ES-I3 (cell line): ENCODE results near the gene GPR17.

Source experiments
- H3K36me3 ChIP-seq: 2 replicates; pipeline ENCODE4 v1.6.1; 2013; ENCODE audit warnings: mild to moderate bottlenecking, low read length, control low read depth, moderate library complexity; ENCODE audit not compliant: insufficient read depth
- H3K4me1 ChIP-seq: 2 replicates; pipeline ENCODE4 v1.6.1; 2013; ENCODE audit warnings: mild to moderate bottlenecking, control low read depth, low read length; ENCODE audit not compliant: insufficient read depth
- H3K9ac ChIP-seq: 2 replicates; pipeline ENCODE4 v1.6.1; 2013; ENCODE audit warnings: low read depth, mild to moderate bottlenecking, low read length, moderate library complexity
- H3K9me3 ChIP-seq: 2 replicates; pipeline ENCODE4 v1.6.1; 2013; ENCODE audit warnings: mild to moderate bottlenecking, low read length, moderate library complexity; ENCODE audit not compliant: control insufficient read depth, insufficient read depth

The GPR17 gene

DNA sequence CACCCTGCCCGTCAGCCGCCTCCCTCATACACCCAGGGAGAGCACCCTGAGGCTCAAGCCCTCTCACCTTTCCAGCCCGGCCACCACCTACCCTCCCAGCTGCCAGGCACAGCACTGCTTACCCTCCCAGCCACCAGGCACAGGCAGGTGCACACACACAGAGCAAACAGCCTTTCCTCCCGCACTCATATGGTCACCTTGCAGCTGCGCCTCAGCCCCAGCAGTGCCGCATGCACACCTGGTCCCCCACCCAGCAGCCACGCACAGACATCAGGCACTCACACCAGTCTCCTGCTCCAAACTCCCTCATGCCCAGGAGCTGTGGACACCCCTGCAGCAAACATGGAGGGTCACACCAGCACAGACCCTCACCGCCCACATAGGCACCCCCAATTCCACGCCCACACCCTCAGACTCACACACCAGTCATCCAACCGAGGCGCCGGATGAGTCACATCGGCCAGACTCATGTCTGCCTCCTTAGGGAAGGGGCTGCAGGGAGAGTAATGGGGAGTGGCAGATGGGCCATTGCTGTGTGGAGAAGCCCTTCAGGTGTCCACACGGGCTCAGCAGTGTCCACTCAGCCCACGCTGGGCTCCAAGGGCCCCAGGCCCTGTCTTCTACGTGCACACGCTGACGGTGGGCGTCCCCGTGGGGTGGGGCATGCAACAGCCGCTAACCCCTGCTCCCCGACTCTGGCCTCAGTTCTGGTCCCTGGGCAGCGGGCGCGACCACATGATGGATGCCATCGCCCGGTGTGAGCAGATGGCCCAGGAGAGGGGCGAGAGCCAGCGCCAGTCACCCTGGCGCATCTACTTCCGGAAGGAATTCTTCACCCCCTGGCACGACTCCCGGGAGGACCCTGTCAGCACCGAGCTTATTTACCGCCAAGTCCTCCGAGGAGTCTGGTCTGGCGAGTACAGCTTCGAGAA lies 22.3 kb upstream of the GPR17 start:
- H3K36me3 ChIP-seq: no peaks in the 10 kb centered on the region
- H3K9me3 ChIP-seq: no peaks in the 10 kb centered on the region
- H3K9ac ChIP-seq: no peak overlapping the region
- no peaks in the 10 kb centered on the region for H3K4me1 ChIP-seq

DNA sequence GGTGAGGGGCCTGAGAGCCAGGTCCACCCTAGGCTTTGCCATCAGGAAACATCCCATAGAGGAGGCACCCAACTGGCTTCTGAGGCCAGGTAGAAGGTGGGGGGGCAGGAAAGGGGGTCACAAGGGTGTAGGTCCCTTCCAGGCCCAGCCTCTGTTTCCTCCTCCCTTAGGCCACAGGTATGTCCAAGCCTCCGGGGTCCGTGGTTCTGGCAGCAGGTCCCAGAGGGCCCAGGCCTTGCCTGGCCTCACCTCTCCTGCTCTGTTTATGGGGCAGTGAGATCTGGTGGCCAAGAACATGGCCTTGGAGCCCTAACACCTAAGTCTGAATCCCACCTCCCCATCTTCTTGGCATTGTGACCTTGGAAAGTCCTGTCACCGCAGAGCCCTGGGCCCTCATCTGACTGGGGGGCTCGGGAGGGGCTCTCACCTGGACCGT lies 21.6 kb upstream of the GPR17 start:
- Histone ChIP-seq H3K9ac (no peak overlapping the region), H3K4me1 (no peaks in the 10 kb centered on the region), H3K36me3 (no peaks in the 10 kb centered on the region), H3K9me3 (no peaks in the 10 kb centered on the region)

DNA sequence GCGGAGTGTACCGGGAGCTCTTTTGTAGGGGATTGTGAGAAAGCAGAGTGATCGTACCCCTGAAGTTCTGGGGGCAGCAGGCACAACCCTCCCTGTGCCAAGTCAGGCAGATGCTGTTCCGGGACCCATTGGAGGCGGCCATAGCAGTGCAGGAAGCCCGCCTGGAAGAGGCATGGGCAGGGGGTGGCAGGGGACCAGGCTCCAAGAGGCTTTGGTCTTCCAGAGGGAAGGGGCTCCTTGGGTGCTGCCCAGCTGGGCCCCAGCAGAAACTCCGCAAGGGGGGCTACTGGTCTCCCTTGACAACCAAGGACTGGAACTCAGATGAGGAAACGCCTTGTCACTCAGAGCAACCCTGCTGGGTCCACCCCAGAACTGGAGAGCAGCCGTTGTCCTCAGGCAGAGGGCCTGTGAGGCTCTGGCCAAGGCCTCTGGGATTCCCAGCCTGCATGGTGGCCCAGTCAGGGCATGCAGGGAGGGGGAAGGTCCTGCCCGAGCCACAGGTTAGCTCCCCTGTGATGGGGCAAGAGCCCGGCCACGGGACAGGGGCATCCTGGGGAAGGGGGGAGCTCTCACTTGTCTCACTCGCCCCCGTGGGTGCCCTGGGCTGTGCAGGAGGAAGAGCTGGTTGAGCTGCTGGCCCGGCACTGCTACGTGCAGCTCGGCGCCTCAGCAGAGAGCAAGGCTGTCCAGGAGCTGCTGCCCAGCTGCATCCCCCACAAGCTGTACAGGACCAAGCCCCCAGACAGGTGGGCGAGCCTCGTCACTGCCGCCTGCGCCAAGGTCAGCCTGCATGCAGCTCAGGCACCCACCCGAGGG lies 21.0 kb upstream of the GPR17 start:
- H3K4me1 ChIP-seq: no peaks in the 10 kb centered on the region
- H3K36me3 ChIP-seq: no peaks in the 10 kb centered on the region
- H3K9me3 ChIP-seq: no peaks in the 10 kb centered on the region

DNA sequence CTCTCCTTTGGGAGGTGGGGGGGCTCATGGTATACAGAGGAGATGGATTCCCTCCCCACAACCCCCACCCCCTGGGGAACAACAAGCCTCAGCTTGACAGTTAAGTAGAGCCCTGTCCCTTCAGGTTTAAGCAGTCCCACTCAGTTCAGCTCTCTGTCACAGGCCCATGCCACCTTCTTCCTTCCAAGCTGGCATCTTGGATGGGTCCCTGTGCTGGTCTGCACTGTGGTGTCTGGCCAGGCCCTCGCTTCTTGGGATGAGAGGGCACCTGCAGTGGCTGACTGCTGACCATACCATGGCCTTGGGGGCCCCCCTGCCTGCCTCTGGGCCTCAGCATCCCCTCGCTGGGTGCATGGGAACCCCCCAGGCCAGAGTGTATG lies 20.4 kb upstream of the GPR17 start:
- Histone ChIP-seq H3K4me1 (no peaks in the 10 kb centered on the region), H3K9ac (no peak overlapping the region), H3K9me3 (no peaks in the 10 kb centered on the region), H3K36me3 (no peaks in the 10 kb centered on the region)

More for the DNA sequence above, 21.0 kb upstream of the GPR17 start:
- no peak overlapping the region for H3K9ac ChIP-seq

DNA sequence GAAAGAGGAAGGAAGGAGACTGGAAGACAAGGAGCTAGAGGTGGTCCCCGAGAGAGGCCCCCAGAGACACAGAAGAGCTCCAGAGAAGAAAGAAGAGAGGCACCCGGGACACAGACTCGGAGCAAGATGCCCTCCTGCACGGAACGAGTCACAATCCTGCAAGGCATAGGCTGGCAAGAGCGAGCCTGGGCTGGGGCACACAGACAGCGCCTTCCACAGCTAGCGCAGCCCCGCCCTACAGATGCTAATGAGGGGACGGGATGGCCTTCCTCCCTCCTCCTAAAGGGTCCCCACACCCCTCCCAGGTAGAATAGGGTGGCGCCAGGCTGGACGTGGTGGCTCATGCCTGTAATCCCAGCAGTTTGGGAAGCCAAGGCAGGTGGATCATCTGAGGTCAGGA lies 19.8 kb upstream of the GPR17 start:
- H3K9ac ChIP-seq: no peak overlapping the region
- no peaks in the 10 kb centered on the region for H3K36me3 ChIP-seq
- H3K9me3 ChIP-seq: no peaks in the 10 kb centered on the region
- H3K4me1 ChIP-seq: no peaks in the 10 kb centered on the region

DNA sequence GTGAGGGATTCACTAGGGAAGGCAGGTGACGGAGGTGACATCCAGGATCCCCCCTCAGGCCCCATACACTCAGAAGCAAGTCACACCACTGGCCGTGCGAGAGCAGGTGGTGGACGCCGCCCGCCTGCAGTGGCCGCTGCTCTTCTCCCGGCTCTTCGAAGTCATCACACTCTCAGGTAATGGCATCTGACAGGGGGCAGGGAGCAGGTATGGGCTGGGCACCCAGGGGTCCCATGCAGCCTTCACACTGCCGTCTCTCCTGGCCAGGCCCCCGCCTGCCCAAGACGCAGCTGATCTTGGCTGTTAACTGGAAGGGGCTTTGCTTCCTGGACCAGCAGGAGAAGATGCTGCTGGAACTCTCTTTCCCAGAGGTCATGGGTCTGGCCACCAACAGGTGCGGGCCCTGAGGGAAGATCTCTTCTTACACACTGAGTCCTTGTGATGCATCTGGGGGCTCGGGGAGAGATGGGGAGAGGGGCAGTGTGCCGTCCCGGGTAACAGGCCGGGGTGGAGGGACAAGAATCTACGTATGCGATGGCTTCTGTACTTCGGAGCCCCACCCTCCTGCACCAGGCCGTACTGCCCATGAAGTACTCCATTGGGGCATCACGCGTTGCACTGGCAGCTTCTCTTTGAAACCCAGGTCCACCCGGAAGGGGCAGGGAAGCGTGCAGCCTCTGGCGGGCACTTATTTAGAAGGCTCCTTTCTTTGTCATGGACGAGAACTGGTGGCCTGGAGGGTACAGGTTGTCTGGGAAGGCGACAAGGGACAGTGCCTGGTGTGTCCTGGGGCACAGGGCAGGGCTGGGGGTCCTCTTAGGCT lies 18.8 kb upstream of the GPR17 start:
- Histone ChIP-seq H3K9ac (no peak overlapping the region), H3K36me3 (no peaks in the 10 kb centered on the region), H3K9me3 (no peaks in the 10 kb centered on the region), H3K4me1 (no peaks in the 10 kb centered on the region)

DNA sequence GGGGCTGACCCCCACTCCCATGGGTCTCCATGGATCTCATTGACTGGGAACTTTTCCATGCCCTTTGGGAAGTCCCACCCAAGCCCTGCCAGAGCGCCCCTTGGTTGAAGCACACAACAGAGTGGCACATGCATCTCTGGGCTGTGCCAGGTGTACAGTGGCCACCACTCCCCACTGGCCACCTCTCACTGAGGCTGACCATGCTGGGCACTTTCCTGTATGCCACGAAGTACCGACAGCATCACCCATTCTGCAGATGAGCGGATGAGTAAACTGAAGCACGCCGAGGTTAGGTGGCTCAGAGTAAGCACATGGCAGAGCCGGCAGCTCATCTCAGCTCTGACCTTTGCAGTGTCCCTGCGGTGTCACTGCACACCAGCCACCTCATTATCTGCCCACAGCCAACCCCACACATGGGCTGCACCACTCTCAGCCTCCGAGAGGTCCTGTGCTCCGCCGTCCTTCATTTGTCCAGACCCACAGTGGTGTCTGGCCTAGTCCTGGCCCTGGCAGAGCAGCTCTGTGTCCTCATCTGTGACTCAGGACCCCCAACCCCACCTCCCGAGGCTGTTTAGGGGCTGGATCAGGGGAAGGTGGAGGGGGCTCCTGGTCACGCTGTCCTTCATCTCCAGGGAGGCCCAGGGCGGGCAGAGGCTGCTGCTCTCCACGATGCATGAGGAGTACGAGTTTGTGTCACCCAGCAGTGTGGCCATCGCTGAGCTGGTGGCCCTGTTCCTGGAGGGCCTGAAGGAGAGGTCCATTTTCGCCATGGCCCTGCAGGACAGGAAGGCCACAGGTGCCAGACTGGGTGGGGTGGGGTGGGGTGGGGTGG lies 18.0 kb upstream of the GPR17 start:
- no peak overlapping the region for H3K9ac ChIP-seq
- no peaks in the 10 kb centered on the region for H3K9me3 ChIP-seq
- no peaks in the 10 kb centered on the region for H3K36me3 ChIP-seq
- H3K4me1 ChIP-seq: no peaks in the 10 kb centered on the region

DNA sequence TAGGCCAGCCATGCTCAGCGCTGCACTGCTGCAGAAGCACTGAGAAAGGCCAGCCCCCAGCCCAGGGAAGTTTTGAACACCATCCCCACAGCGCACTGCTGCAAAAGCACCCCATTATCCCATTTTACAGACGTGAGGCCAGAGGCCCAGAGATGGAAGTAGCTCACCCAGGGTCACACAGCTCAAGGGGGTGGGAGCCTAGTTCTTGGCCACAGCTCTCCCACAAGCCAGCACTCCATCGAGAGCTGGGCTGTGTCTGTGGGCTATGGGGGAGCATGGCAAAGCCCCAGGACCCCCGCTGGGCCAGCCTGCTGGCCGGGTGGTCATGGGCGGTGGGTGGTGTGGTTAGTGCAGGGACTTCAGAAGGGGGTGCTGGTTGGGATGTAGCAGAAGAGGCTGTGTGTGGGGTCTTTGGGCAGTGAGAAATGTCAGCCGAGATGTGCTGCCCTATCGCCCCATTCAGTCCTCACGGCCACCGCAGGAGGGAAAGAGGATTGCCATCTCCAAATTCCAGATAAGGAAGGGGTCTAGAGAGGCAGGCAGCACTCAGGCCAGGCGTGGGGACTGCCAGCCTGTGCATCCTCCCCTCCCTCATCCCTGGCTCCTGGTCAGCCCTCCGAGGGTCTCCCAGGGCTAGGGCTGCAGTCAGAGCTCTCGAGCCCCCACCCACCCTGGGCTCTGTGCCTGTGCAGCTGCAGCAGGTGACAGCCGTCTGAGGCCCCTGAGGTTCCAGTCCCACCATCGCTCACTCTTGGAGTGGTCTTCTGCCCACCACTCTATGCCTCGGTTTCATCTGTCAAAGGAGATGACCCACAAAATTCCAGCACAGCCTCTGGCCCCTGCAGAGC lies 17.0 kb upstream of the GPR17 start:
- Histone ChIP-seq H3K4me1 (no peaks in the 10 kb centered on the region), H3K36me3 (no peaks in the 10 kb centered on the region), H3K9ac (no peak overlapping the region), H3K9me3 (no peaks in the 10 kb centered on the region)

DNA sequence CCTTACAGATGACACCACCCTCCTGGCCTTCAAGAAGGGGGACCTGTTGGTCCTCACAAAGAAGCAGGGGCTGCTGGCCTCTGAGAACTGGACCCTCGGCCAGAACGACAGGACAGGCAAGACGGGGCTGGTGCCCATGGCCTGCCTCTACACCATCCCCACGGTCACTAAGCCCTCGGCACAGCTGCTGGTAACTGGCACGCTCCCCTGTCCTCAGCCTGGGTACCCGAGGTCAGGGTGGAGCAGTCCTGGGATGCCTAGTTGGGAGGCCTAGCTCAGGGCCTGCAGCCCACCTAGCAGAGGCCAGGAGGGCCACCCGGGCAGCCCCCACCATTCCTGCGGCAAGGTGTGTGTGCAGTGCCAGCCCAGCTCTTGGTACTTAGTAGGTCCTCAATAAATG lies 16.3 kb upstream of the GPR17 start:
- H3K9me3 ChIP-seq: no peaks in the 10 kb centered on the region
- no peaks in the 10 kb centered on the region for H3K4me1 ChIP-seq
- no peak overlapping the region for H3K9ac ChIP-seq
- H3K36me3 ChIP-seq: no peaks in the 10 kb centered on the region

DNA sequence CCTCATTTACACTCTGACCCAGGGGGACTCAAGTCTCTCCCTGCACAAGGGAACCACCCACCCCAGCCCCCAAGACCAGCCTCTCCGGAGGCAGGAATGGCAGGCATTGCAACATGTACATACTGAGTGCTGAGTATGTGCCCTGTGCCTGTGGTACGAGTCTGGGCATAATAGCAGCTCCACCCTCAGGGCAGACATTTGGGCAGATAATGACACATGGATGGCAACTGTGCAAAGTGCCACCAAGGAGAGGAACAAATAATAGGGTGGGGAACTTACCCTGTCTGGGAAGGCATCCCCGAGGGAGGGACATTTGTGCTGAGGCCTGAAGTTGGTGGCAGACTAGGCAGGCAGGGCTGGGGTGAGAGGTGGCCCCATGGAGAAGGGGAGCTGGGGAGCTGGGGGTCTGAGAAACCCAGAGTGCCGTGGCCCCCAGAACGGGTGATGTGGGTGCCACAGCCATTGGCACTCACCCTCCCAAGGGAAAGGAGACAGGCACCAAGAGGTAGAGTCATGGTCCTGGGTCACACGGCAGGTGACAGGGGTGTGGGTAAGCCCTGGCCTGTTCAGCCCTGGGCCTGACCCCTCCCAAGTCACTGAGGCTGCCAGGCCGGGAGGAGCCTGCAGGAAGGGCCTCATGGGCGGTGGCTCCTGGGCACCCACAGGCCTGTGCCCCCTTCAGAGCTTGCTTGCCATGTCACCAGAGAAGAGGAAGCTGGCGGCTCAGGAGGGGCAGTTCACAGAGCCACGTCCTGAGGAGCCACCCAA lies 15.7 kb upstream of the GPR17 start:
- H3K9ac ChIP-seq: no peak overlapping the region
- H3K9me3 ChIP-seq: no peaks in the 10 kb centered on the region
- no peaks in the 10 kb centered on the region for H3K36me3 ChIP-seq
- no peaks in the 10 kb centered on the region for H3K4me1 ChIP-seq

DNA sequence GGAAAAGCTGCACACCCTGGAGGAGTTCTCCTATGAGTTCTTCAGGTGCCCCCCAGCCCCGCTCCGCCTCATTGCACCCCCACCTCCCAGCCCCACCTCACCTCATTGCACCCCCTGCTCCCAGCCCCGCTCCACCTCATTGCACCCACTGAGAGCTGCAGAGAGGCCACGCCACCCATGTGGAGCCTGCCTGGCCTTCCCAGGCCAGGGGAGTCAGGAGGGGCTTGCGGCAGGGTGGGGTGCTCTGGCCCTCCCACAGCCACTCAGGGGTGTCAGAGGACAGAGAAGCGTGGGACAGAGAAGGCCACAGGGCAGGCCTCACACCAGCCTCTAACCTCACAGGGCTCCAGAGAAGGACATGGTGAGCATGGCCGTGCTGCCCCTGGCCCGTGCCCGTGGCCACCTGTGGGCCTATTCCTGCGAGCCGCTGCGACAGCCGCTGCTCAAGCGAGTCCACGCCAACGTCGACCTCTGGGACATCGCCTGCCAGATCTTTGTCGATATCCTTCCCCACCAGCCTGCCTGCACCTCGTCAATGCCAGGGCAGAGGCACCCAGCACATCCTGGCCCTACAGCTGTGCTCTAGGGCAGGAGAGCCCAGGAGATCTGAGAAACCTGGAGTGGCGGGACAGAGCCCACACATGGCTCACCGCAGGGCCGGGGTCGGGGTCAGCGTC lies 15.0 kb upstream of the GPR17 start:
- no peaks in the 10 kb centered on the region for H3K36me3 ChIP-seq
- no peak overlapping the region for H3K9ac ChIP-seq
- no peaks in the 10 kb centered on the region for H3K9me3 ChIP-seq
- H3K4me1 ChIP-seq: no peaks in the 10 kb centered on the region

DNA sequence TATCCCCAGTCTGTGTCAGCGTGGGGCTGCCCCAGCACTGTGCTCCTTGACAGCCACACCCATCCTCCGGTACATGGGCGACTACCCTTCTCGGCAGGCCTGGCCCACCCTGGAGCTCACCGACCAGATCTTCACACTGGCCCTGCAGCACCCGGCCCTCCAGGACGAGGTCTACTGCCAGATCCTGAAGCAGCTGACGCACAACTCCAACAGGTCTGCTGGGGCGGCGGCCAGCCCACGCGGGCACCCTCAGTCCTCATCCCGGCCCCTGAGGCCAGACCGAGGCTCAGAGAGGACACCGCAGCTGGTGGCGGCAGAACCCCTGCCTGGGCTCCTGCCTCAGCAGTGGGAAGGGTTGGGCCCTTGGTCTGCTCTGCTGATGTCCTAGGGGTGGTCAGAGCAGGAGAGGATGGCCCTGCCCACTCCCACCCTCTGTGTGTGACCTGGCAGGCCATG lies 14.4 kb upstream of the GPR17 start:
- Histone ChIP-seq H3K4me1 (no peaks in the 10 kb centered on the region), H3K9me3 (no peaks in the 10 kb centered on the region), H3K36me3 (no peaks in the 10 kb centered on the region), H3K9ac (no peak overlapping the region)
